Medulla oblongata (tissue), 1 donor: ENCODE measurements around the gene ADIRF.
"Not testable (repeated sequence)": the region's sequence is repeated elsewhere in the genome, so short reads cannot be mapped to it uniquely, and the experiment has no call there.

ENCODE experiments used
- DNase-seq: peaks from one replicate; pipeline ENCODE4 v3.0.0-alpha.2; 2015; ENCODE audit errors: extremely low spot score

Gene ADIRF

GRCh38 chr10:86968271-86968993 lies at the start of gene ADIRF:
TSS of gene ADIRF (plus strand) at chr10:86968482. CDS start at chr10:86968545, 63 bp downstream.
- DNase-seq = no peak

- no peak for DNase-seq
Observed at GRCh38 chr10:86922553-86922961, 45.7 kb upstream of the ADIRF start.

GRCh38 chr10:86929468-86930380 lies 38.6 kb upstream of the ADIRF start:
- DNase-seq = peak; percentile 34

- no peak for DNase-seq
Observed at GRCh38 chr10:86931872-86932271, 36.4 kb upstream of the ADIRF start.

- no peak for DNase-seq
Observed at GRCh38 chr10:86932674-86933073, 35.6 kb upstream of the ADIRF start.

GRCh38 chr10:86934162-86934711 lies 34.0 kb upstream of the ADIRF start:
- not testable (repeated sequence) for DNase-seq

- DNase-seq = no peak
Observed at GRCh38 chr10:86936661-86937501, 31.4 kb upstream of the ADIRF start.

- no peak for DNase-seq
Observed at GRCh38 chr10:86937502-86938154, 30.7 kb upstream of the ADIRF start.

GRCh38 chr10:86938260-86938659 lies 30.0 kb upstream of the ADIRF start:
- no peak for DNase-seq

GRCh38 chr10:86940076-86940475 lies 28.2 kb upstream of the ADIRF start:
- DNase-seq = not testable (repeated sequence)

- no peak for DNase-seq
Observed at GRCh38 chr10:86940677-86941076, 27.6 kb upstream of the ADIRF start.

- no peak for DNase-seq
Observed at GRCh38 chr10:86941426-86941825, 26.9 kb upstream of the ADIRF start.

GRCh38 chr10:86941991-86942421 lies 26.3 kb upstream of the ADIRF start:
- DNase-seq = no peak

- DNase-seq = no peak
Observed at GRCh38 chr10:86942441-86943315, 25.6 kb upstream of the ADIRF start.

GRCh38 chr10:86943316-86944030 lies 24.8 kb upstream of the ADIRF start:
- no peak for DNase-seq

- DNase-seq = no peak
Observed at GRCh38 chr10:86944031-86944419, 24.3 kb upstream of the ADIRF start.

- DNase-seq = no peak
Observed at GRCh38 chr10:86944471-86944870, 23.8 kb upstream of the ADIRF start.

- DNase-seq = no peak
Observed at GRCh38 chr10:86944907-86945306, 23.4 kb upstream of the ADIRF start.
